Esophagus mucosa (tissue), 1 donor: Measurements from ENCODE around the gene TMOD3. TPM values are rescaled to one million over a fixed set of nuclear protein-coding genes. Genes with fewer than 3 reads are reported as not detected.
A peak's percentile ranks its signal among the peaks of the same experiment; 100 is the strongest.

Experiments
- ATAC-seq: fragments of 200-7000 bp; cut with Tn5 transposase; one replicate; pipeline ENCODE4 v1.9.1; 2020
- total RNA-seq: library from RNA; stranded (reverse); gene quantifications from one replicate; pipeline ENCODE4 v1.2.4, GENCODE V29; 2023
- donor health status: DM: yes; HTN: yes; CAD: no.

The TMOD3 gene
- total RNA-seq, 1 donor from 2014 or later, result 83.5 TPM

- ATAC-seq, result peak; percentile 59
Observed at GRCh38 chr15:51828621-51829375, 655 bp upstream of the TMOD3 start.

GRCh38 chr15:51830276-51830806 is 888 bp downstream of the TMOD3 start:
- ATAC-seq, result no peak

GRCh38 chr15:51833772-51834171 is 4.3 kb downstream of the TMOD3 start:
- ATAC-seq, result no peak

GRCh38 chr15:51837792-51838251 is 8.4 kb downstream of the TMOD3 start:
- peak; percentile 32 for ATAC-seq

GRCh38 chr15:51838270-51838669 is 8.8 kb downstream of the TMOD3 start:
- no peak for ATAC-seq

GRCh38 chr15:51840692-51841091 is 11.2 kb downstream of the TMOD3 start:
- no peak for ATAC-seq

- no peak for ATAC-seq
Observed at GRCh38 chr15:51841406-51842040, 12.1 kb downstream of the TMOD3 start.

DNA sequence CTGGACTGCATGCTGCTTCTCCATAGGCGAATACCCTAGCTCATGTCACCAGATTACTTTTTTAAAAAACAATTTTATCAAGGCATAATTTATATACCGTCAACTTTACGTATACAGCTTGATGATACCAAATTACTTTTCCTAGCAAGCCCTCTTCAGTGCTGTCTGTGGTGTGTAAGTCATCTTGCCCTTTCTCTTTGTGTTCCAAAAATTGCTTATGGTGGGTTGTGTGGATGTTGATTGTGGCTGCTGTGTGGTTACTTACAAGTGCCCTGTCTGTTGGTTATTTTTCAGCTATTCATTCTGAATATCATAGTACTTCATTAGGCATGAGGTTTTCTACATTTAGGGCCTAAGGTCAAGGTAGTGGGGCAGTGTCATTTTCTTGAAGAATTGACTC is 12.8 kb downstream of the TMOD3 start:
- ATAC-seq, result no peak

- ATAC-seq, result peak; percentile 88
Observed at GRCh38 chr15:51842852-51843737, 13.6 kb downstream of the TMOD3 start.

- peak; percentile 23 for ATAC-seq
Observed at GRCh38 chr15:51844747-51845426, 15.4 kb downstream of the TMOD3 start.

GRCh38 chr15:51846066-51846462 is 16.6 kb downstream of the TMOD3 start:
- ATAC-seq, result peak; percentile 3

DNA sequence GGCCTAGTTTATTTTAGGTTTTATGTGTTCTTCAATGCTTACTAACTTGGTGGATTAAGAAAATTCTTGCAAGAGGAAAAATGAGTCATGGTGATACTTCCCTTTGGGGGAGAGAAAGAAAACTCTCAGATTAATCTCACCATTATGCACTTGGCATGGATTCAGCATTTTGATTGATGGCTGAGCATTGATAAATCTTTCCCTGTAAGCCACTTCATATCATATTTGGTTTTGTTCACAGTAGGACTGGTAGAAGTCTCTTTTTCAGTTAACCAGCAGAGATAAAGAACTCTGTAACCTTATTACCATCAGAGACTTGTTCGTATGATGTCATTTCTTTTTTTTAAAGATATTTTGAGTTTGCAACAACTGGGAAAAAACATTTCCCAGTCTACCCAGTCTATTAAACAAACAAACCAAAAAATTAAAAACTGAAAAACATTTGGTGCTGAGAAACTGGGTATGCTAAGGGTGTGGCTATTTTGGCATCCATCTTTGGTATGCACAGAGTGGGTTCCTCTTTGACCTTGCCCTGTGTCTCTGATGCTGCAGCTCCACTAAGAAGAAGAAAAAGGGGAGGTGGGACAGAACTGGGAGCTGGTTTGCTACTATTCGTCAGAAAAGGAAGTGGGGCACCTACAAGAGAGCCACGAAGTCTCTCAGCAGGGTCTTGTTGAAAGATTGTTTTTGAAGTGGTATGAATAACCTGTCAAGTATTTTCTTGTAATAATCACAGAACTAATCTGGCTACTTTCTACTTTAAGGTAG is 17.2 kb downstream of the TMOD3 start:
- peak; percentile 59 for ATAC-seq

DNA sequence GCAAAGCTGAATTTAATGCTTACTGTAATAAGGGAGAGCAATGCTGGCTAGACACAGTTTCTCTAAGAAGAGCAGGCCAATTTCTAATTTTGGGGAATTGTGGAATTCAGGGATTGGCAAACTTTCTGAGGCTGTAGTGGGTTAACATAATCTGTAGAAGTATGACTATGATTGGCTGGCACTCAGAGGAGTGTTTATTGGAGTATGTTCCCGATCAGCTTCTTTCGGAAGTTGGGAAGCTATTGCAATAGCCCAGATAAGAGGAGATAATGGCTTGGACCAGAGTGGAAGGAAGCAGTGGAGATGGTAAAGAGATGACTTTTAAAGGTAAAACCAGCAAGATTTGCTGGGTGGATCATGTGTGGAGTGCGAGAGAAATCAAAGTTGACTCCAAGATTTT is 19.4 kb downstream of the TMOD3 start:
- no peak for ATAC-seq

GRCh38 chr15:51849860-51850259 is 20.4 kb downstream of the TMOD3 start:
- ATAC-seq, result no peak

- ATAC-seq, result no peak
Observed at GRCh38 chr15:51853998-51854397, 24.5 kb downstream of the TMOD3 start.

DNA sequence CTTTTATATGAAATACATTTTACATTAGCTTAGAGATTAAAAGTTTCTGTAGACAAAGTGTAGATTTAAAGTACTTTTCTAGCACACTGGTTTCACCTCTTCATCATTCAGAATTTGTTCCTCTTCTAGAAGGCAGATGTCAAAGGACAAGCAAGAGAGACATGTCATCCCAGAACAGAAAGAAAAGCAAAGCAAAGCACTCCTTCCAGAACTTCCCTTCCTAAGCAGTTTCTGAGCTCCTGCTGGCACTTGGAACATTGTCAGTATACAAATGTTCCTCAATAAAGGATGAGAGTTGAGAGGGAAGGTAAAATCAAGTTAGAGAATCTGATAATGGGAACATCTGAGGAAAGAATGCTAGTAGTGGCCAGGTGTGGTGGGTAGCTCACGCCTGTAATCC is 26.2 kb downstream of the TMOD3 start:
- ATAC-seq, result no peak

DNA sequence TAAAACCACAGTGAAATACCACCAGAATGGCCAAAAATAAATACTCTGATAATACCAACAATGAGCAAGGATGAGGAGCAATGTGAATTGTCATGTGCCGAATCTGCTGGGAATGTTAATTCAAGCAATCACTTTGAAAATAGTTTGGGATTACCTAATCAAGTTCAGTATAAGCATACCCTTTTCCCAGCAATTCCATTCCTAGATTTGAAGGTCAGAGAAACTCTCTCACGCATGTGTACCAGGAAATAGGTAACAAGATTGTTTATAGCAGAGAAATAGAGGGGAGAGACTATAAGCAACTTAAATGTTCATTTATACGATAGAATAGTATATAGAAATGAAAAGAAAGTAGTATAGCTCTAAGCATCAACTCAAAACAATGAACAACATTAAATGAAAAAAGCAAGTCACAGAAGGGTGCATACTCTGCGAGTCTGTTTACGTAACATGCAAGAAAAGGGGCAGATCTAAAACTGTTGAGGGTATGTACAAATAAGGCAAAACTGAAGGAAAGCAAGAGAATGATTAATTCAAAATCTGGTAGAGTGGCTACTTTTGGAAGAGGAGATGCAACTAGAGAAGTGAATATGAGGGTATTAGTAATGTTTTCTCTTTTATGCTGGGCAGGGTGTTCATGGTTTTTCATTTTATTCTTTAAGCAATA is 27.4 kb downstream of the TMOD3 start:
- ATAC-seq, result no peak

- ATAC-seq, result peak; percentile 9
Observed at GRCh38 chr15:51861557-51862359, 32.3 kb downstream of the TMOD3 start.

- ATAC-seq, result no peak
Observed at GRCh38 chr15:51863131-51863530, 33.7 kb downstream of the TMOD3 start.
